Nephron (organoid): ENCODE data around the gene RAD17.
"Not testable (repeated sequence)": the region's sequence is repeated elsewhere in the genome, so short reads cannot be mapped to it uniquely, and the experiment has no call there.

ENCODE experiments used
- H3K27ac Mint-ChIP-seq, 3 experiments: 2 replicates each; pipeline ENCODE4 v1.8.0; 2020; ENCODE audit warnings: mixed read lengths in 3 of 3, mild to moderate bottlenecking in 2 of 3, moderate library complexity in 1 of 3
- H3K27me3 Mint-ChIP-seq: 2 replicates; pipeline ENCODE4 v1.8.0; 2021; ENCODE audit warnings: low read depth, mild to moderate bottlenecking, moderate library complexity, mixed read lengths
- H3K36me3 Mint-ChIP-seq: 2 replicates; pipeline ENCODE4 v1.8.0; 2020; ENCODE audit warnings: low read depth, mixed read lengths
- H3K4me1 Mint-ChIP-seq: 2 replicates; pipeline ENCODE4 v1.8.0; 2020; ENCODE audit warnings: mixed read lengths
- H3K4me3 Mint-ChIP-seq, 3 experiments: 2 replicates each; pipeline ENCODE4 v1.8.0; 2020; ENCODE audit warnings: mild to moderate bottlenecking in 3 of 3, mixed read lengths in 3 of 3, moderate library complexity in 2 of 3
- H3K9me3 Mint-ChIP-seq: 2 replicates; pipeline ENCODE4 v1.8.0; 2020; ENCODE audit warnings: mixed read lengths
- CTCF ChIP-seq, 3 experiments: fragments of 200-600 bp; sonication (generic); IDR thresholded peaks; one replicate each; pipeline ENCODE4 v1.5.0; 2021; ENCODE audit warnings: antibody characterized with exemption in 3 of 3; ENCODE audit not compliant: unreplicated experiment in 3 of 3

The RAD17 gene

GRCh38 chr5:69360442-69360841 is 9.2 kb upstream of the RAD17 start:
- Mint-ChIP-seq H3K36me3 (peaks cover 46% of the 10 kb centered on the region), H3K27ac (no peak overlapping the region), H3K4me3 (no peak overlapping the region), H3K27me3 (no peaks in the 10 kb centered on the region), H3K4me1 (no peaks in the 10 kb centered on the region), H3K9me3 (no peaks in the 10 kb centered on the region)
- no peak for TF ChIP-seq CTCF (IDR thresholded peaks at IDR 0.05; ENCODE audit: unreplicated experiment in 3 of 3)

- Mint-ChIP-seq H3K4me3 (no peak overlapping the region), H3K9me3 (no peaks in the 10 kb centered on the region), H3K4me1 (peaks cover 13% of the 10 kb centered on the region), H3K36me3 (peaks cover 41% of the 10 kb centered on the region), H3K27me3 (no peaks in the 10 kb centered on the region), H3K27ac (no peak overlapping the region)
- TF ChIP-seq CTCF (IDR thresholded peaks at IDR 0.05; ENCODE audit: unreplicated experiment in 3 of 3): peak; percentile 36 to 45 (median 37)
Observed at GRCh38 chr5:69364414-69364813, 5.2 kb upstream of the RAD17 start.

GRCh38 chr5:69364850-69365249 is 4.8 kb upstream of the RAD17 start:
- H3K36me3 Mint-ChIP-seq: peaks cover 41% of the 10 kb centered on the region
- H3K4me3 Mint-ChIP-seq: peak overlapping the region in 2 of 3 experiments; percentile 20 to 32
- TF ChIP-seq CTCF (IDR thresholded peaks at IDR 0.05; ENCODE audit: unreplicated experiment in 3 of 3): no peak

GRCh38 chr5:69367697-69368279 is 1.8 kb upstream of the RAD17 start:
- Mint-ChIP-seq H3K36me3 (peaks cover 30% of the 10 kb centered on the region), H3K27me3 (no peaks in the 10 kb centered on the region), H3K27ac (peak overlapping the region; percentile 100), H3K4me1 (peaks cover 24% of the 10 kb centered on the region), H3K9me3 (no peaks in the 10 kb centered on the region), H3K4me3 (peak overlapping the region; percentile 97 to 100 (median 99))
- no peak for TF ChIP-seq CTCF (IDR thresholded peaks at IDR 0.05; ENCODE audit: unreplicated experiment in 3 of 3)

More at GRCh38 chr5:69364850-69365249, 4.8 kb upstream of the RAD17 start:
- no peaks in the 10 kb centered on the region for H3K9me3 Mint-ChIP-seq
- no peaks in the 10 kb centered on the region for H3K27me3 Mint-ChIP-seq
- peaks cover 13% of the 10 kb centered on the region for H3K4me1 Mint-ChIP-seq
- H3K27ac Mint-ChIP-seq: peak overlapping the region in 1 of 3 experiments; percentile 48

GRCh38 chr5:69368458-69369339 is 919 bp upstream of the RAD17 start:
- Mint-ChIP-seq H3K9me3 (no peaks in the 10 kb centered on the region), H3K27ac (peak overlapping the region; percentile 100), H3K4me1 (peaks cover 24% of the 10 kb centered on the region), H3K36me3 (peaks cover 26% of the 10 kb centered on the region), H3K27me3 (no peaks in the 10 kb centered on the region), H3K4me3 (peak overlapping the region; percentile 97 to 100 (median 99))
- no peak for TF ChIP-seq CTCF (IDR thresholded peaks at IDR 0.05; ENCODE audit: unreplicated experiment in 3 of 3)

GRCh38 chr5:69370335-69370734 is 717 bp downstream of the RAD17 start:
- peaks cover 23% of the 10 kb centered on the region for H3K36me3 Mint-ChIP-seq
- peak overlapping the region; percentile 96 to 97 (median 96) for H3K4me3 Mint-ChIP-seq
- H3K4me1 Mint-ChIP-seq: peaks cover 24% of the 10 kb centered on the region
- H3K9me3 Mint-ChIP-seq, H3K27me3 Mint-ChIP-seq: not testable (repeated sequence)
- peak overlapping the region; percentile 100 for H3K27ac Mint-ChIP-seq
